Stimulated activated naive B cell treated with anti-CD40 and anti-IgM and Interleukin-4, amounts not matched to agents 10 μg/mL and 1 μg/mL and 100 μg/mL, for 72 hours (primary cell): ENCODE results near the gene CSRNP2.
"Not testable (repeated sequence)": the region's sequence is repeated elsewhere in the genome, so short reads cannot be mapped to it uniquely, and the experiment has no call there.

Experiments used
- ATAC-seq, 2 donors: fragments of 150-1000 bp; cut with Tn5 transposase; replicated peaks; 2 replicates each; pipeline ENCODE4 v1.10.0; 2021; ENCODE audit warnings: moderate library complexity in 1 of 2
- DNase-seq: peaks from one replicate; pipeline ENCODE4 v3.0.0; 2021
- H3K27ac Mint-ChIP-seq: one replicate; pipeline ENCODE4 v1.8.0; 2022; ENCODE audit warnings: mild to moderate bottlenecking, mixed read lengths
- H3K27me3 Mint-ChIP-seq, 2 donors: one replicate each; pipeline ENCODE4 v1.8.0; 2022; ENCODE audit warnings: mixed read lengths in 2 of 2
- H3K36me3 Mint-ChIP-seq, 2 donors: one replicate each; pipeline ENCODE4 v1.8.0; 2022; ENCODE audit warnings: mixed read lengths in 2 of 2, mild to moderate bottlenecking in 1 of 2
- H3K4me1 Mint-ChIP-seq, 2 donors: one replicate each; pipeline ENCODE4 v1.8.0; 2022; ENCODE audit warnings: mixed read lengths in 2 of 2, mild to moderate bottlenecking in 1 of 2
- H3K4me3 Mint-ChIP-seq, 2 donors: one replicate each; pipeline ENCODE4 v1.8.0; 2022; ENCODE audit warnings: mild to moderate bottlenecking in 2 of 2, mixed read lengths in 2 of 2, moderate library complexity in 1 of 2
- H3K9me3 Mint-ChIP-seq, 2 donors: one replicate each; pipeline ENCODE4 v1.8.0; 2022; ENCODE audit warnings: mixed read lengths in 2 of 2, mild to moderate bottlenecking in 1 of 2

CSRNP2 gene

GRCh38 chr12:51087818-51088217, 4.4 kb upstream of the CSRNP2 start:
- H3K27me3 Mint-ChIP-seq: no peaks in the 10 kb centered on the region
- H3K4me3 Mint-ChIP-seq: no peak overlapping the region
- H3K27ac Mint-ChIP-seq: no peak overlapping the region
- ATAC-seq: no peak
- H3K9me3 Mint-ChIP-seq: no peaks in the 10 kb centered on the region
- H3K36me3 Mint-ChIP-seq: peaks cover 9 to 28% of the 10 kb centered on the region in 2 donors
- no peak for DNase-seq
- peaks cover 1 to 11% of the 10 kb centered on the region in 2 donors for H3K4me1 Mint-ChIP-seq

DNA sequence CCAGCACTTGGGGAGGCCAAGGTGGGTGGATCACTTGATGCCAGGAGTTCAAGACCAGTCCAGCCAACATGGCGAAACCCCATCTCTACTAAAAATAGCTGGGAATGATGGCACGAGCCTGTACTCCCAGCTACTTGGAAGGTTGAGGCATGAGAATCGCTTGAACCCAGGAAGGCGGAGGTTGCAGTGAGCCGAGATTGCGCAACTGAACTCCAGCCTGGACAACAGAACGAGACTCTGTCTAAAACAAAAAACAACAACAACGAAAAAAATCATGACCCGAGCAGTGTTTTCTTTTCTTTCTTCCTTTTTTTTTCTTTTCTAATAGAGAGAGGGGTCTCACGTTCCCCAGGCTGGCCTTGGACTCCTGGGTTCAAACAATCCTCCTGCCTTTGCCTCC, 3.5 kb upstream of the CSRNP2 start:
- H3K4me3 Mint-ChIP-seq: no peak overlapping the region
- H3K27ac Mint-ChIP-seq: no peak overlapping the region
- no peak for DNase-seq
- peaks cover 9 to 28% of the 10 kb centered on the region in 2 donors for H3K36me3 Mint-ChIP-seq
- H3K9me3 Mint-ChIP-seq: no peaks in the 10 kb centered on the region
- H3K4me1 Mint-ChIP-seq: peaks cover 10 to 20% of the 10 kb centered on the region in 2 donors
- ATAC-seq: no peak
- H3K27me3 Mint-ChIP-seq: no peaks in the 10 kb centered on the region

DNA sequence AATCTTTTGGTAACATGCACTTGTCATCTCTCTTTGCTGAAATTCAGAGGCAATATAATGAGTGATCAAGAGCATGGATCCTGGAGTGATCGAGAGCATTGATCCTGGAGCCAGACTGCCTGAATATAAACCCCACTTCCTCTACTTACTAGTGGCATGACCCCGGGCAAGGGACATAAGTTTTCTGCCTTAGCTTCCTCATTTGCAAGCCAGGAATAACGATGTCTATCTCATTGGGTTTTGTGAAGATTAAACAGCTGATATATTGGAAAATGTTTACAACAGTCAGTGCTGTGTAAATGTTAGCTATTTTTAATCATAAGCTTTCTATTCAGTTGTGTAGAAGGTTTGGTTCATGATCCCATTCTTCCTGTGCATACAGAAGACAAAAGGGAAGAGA, 2.4 kb upstream of the CSRNP2 start:
- ATAC-seq (no peak), DNase-seq (no peak)
- Mint-ChIP-seq H3K27ac (no peak overlapping the region), H3K4me1 (peaks cover 13 to 27% of the 10 kb centered on the region in 2 donors), H3K9me3 (no peaks in the 10 kb centered on the region), H3K36me3 (peaks cover 5 to 21% of the 10 kb centered on the region in 2 donors), H3K27me3 (no peaks in the 10 kb centered on the region), H3K4me3 (no peak overlapping the region)

DNA sequence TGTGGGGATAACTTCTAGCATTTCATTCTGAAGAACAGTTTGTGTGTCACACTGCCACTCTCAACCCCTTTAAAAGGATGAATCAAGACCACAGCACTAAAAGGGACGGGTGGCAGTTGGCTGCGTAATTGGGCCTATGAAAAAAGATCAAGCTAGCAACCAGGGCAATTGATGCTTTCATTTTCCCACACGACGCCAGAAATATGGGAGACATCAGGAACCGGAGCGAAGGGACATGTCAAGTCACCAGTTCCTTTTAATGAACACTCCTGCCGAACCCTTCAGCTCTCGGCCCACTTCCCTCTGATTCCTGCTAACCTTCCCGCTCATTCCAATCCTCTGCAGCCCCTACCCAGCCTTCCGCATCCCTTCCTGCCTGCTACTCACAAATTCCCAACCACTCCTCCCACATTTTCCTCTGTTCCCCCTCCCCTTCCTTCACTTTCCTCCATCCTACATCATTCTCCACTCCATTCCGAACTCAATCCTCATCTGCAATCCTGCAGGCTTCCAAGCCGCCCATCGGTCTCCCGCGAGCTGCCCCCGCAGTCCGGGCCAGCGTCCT, 753 bp downstream of the CSRNP2 start:
- Mint-ChIP-seq H3K27me3 (no peaks in the 10 kb centered on the region), H3K36me3 (peaks cover 2 to 16% of the 10 kb centered on the region in 2 donors), H3K4me3 (peak overlapping the region; percentile 96 to 99), H3K9me3 (no peaks in the 10 kb centered on the region), H3K27ac (peak overlapping the region; percentile 95), H3K4me1 (peaks cover 13 to 27% of the 10 kb centered on the region in 2 donors)
- ATAC-seq: no peak
- peak; percentile 3 for DNase-seq

GRCh38 chr12:51081421-51081820, 2.0 kb downstream of the CSRNP2 start:
- ATAC-seq: no peak
- Mint-ChIP-seq H3K27me3 (no peaks in the 10 kb centered on the region), H3K4me1 (peaks cover 13 to 27% of the 10 kb centered on the region in 2 donors), H3K36me3 (peaks cover 0 to 16% of the 10 kb centered on the region in 2 donors), H3K4me3 (peak overlapping the region in 1 of 2 donors; percentile 22), H3K27ac (no peak overlapping the region), H3K9me3 (no peaks in the 10 kb centered on the region)
- DNase-seq: no peak

- Mint-ChIP-seq H3K9me3 (no peaks in the 10 kb centered on the region), H3K27ac (no peak overlapping the region), H3K27me3 (no peaks in the 10 kb centered on the region), H3K4me3 (no peak overlapping the region), H3K4me1 (peaks cover 15 to 27% of the 10 kb centered on the region in 2 donors), H3K36me3 (peaks cover 0 to 21% of the 10 kb centered on the region in 2 donors)
- DNase-seq (no peak), ATAC-seq (no peak)
Observed at GRCh38 chr12:51080136-51080535, 3.3 kb downstream of the CSRNP2 start.

- H3K27ac Mint-ChIP-seq, ATAC-seq, H3K4me3 Mint-ChIP-seq, DNase-seq, H3K9me3 Mint-ChIP-seq, H3K27me3 Mint-ChIP-seq: not testable (repeated sequence)
- Mint-ChIP-seq H3K36me3 (peaks cover 4 to 25% of the 10 kb centered on the region in 2 donors), H3K4me1 (peaks cover 15 to 27% of the 10 kb centered on the region in 2 donors)
Observed at GRCh38 chr12:51078866-51079265, 4.5 kb downstream of the CSRNP2 start.

DNA sequence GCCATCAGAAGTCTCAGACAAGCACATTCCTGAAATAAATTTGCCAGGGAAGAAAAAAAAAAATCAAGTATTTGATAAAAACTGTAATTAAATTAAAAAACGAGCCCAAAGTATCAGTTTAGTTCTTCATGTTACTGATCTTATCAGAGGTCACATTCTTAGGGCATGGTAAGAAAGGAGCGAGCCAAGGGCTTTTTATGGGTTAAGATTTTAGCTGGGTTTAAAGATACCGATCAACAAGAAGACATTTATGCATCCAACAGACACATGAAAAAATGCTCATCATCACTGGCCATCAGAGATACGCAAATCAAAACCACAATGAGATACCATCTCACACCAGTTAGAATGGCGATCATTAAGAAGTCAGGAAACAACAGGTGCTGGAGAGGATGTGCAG, 5.0 kb downstream of the CSRNP2 start:
- H3K4me3 Mint-ChIP-seq, ATAC-seq, H3K27ac Mint-ChIP-seq, DNase-seq, H3K9me3 Mint-ChIP-seq, H3K27me3 Mint-ChIP-seq: not testable (repeated sequence)
- Mint-ChIP-seq H3K4me1 (peaks cover 15 to 21% of the 10 kb centered on the region in 2 donors), H3K36me3 (peaks cover 8 to 30% of the 10 kb centered on the region in 2 donors)

- Mint-ChIP-seq H3K4me1 (peaks cover 15 to 17% of the 10 kb centered on the region in 2 donors), H3K4me3 (no peak overlapping the region), H3K27ac (no peak overlapping the region), H3K9me3 (no peaks in the 10 kb centered on the region), H3K36me3 (peaks cover 12 to 29% of the 10 kb centered on the region in 2 donors), H3K27me3 (no peaks in the 10 kb centered on the region)
- DNase-seq (no peak), ATAC-seq (no peak)
Observed at GRCh38 chr12:51077930-51078329, 5.5 kb downstream of the CSRNP2 start.

DNA sequence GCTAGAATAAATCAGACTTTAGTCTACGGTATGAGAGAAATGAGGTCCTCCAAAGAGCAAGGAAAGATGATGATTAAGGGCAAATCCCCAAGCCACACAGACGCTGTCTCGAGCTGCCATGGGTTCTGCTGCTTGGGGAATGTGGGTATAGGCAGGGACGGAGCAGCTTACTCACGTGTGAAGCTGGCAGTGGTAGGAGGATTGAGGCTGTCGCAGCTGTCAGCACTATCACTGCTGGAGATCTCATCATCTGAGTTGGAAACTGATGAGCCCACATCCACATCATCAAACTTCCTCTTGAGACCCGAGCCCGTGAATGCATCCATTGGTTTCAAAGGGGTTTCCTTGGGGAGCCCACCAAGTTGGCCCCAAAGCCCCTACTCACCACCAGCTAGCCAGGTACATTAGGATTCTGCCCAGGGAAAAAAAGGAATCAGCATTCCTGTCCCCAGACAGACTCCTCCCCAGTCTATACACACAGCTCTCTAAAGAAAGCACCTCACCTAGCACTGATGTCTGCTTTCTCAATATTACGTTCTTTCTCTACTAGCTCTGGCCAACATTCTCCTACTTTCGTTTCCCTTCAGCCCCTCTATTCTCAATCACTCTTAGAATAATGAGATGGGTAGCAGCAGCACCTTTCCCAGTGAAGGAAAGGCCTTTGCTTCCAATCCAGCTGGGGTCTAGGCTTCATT, 7.0 kb downstream of the CSRNP2 start:
- Mint-ChIP-seq H3K9me3 (no peaks in the 10 kb centered on the region), H3K4me1 (peaks cover 2% of the 10 kb centered on the region in 2 donors), H3K36me3 (peaks cover 17 to 37% of the 10 kb centered on the region in 2 donors), H3K27me3 (no peaks in the 10 kb centered on the region), H3K27ac (no peak overlapping the region), H3K4me3 (no peak overlapping the region)
- ATAC-seq (no peak), DNase-seq (no peak)

- no peak for ATAC-seq
- Mint-ChIP-seq H3K27ac (no peak overlapping the region), H3K4me3 (no peak overlapping the region), H3K36me3 (peaks cover 25 to 41% of the 10 kb centered on the region in 2 donors), H3K4me1 (peaks cover 0 to 2% of the 10 kb centered on the region in 2 donors), H3K9me3 (no peaks in the 10 kb centered on the region), H3K27me3 (no peaks in the 10 kb centered on the region)
- no peak for DNase-seq
Observed at GRCh38 chr12:51075390-51075789, 8.0 kb downstream of the CSRNP2 start.

- H3K27ac Mint-ChIP-seq: no peak overlapping the region
- H3K9me3 Mint-ChIP-seq: no peaks in the 10 kb centered on the region
- peaks cover 0 to 2% of the 10 kb centered on the region in 2 donors for H3K4me1 Mint-ChIP-seq
- DNase-seq: no peak
- H3K27me3 Mint-ChIP-seq: no peaks in the 10 kb centered on the region
- no peak overlapping the region for H3K4me3 Mint-ChIP-seq
- H3K36me3 Mint-ChIP-seq: peaks cover 35 to 46% of the 10 kb centered on the region in 2 donors
- ATAC-seq: no peak
Observed at GRCh38 chr12:51071663-51072062, 11.7 kb downstream of the CSRNP2 start.

- no peak for DNase-seq
- H3K27ac Mint-ChIP-seq: no peak overlapping the region
Observed at GRCh38 chr12:51070004-51070403, 13.4 kb downstream of the CSRNP2 start.

DNA sequence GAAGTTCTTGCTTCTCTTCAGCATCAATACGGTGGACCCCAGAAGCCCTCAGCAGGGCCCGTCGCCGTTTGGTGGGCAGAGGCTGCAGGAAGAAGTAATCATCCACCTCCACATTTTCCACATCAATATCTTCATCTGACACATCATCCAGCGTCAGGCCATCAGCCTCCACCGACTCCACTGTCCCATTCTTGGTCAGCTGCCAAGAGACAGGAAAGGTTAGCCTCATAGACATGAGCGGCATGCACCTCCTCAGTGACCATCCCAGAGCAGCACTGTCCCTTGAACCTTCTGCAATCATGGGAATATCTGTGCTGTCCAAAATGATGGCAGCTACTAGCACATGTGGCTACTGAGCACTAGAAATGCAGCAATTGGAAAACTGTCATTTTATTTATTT, 15.6 kb downstream of the CSRNP2 start:
- no peak overlapping the region for H3K27ac Mint-ChIP-seq
- no peaks in the 10 kb centered on the region for H3K9me3 Mint-ChIP-seq
- DNase-seq (no peak), ATAC-seq (no peak)
- peaks cover 29 to 36% of the 10 kb centered on the region in 2 donors for H3K36me3 Mint-ChIP-seq
- no peaks in the 10 kb centered on the region for H3K4me1 Mint-ChIP-seq
- H3K27me3 Mint-ChIP-seq: no peaks in the 10 kb centered on the region
- no peak overlapping the region for H3K4me3 Mint-ChIP-seq

More at GRCh38 chr12:51070004-51070403, 13.4 kb downstream of the CSRNP2 start:
- no peak for ATAC-seq
- H3K36me3 Mint-ChIP-seq: peaks cover 35 to 41% of the 10 kb centered on the region in 2 donors
- no peaks in the 10 kb centered on the region for H3K27me3 Mint-ChIP-seq
- no peaks in the 10 kb centered on the region for H3K9me3 Mint-ChIP-seq
- H3K4me3 Mint-ChIP-seq: no peak overlapping the region
- no peaks in the 10 kb centered on the region for H3K4me1 Mint-ChIP-seq

DNA sequence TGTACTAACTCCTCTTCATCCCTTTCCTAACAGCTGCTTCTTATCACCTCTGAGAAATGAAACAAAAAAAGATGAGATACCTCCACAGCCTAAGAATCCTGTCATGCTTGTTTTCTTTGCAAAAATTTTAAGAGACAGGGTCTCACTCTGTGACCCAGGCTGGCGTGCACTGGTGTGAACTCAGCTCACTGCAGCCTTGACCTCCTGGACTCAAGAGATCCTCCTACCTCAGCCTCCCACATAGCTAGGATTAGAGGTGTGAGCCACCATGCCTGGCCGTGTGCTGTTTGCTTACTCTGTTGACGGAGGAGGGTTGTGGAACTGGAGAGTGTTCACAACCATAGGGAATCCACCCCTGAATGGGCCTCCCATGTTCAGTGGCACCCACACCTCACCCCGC, 16.2 kb downstream of the CSRNP2 start:
- no peak overlapping the region for H3K4me3 Mint-ChIP-seq
- DNase-seq: no peak
- H3K27me3 Mint-ChIP-seq: no peaks in the 10 kb centered on the region
- H3K9me3 Mint-ChIP-seq: no peaks in the 10 kb centered on the region
- no peak for ATAC-seq
- no peaks in the 10 kb centered on the region for H3K4me1 Mint-ChIP-seq
- H3K36me3 Mint-ChIP-seq: peaks cover 28 to 40% of the 10 kb centered on the region in 2 donors
- H3K27ac Mint-ChIP-seq: no peak overlapping the region
